HG02759 (cell line): ENCODE data around the gene NEURL3.
"Not testable (repeated sequence)": the region's sequence is repeated elsewhere in the genome, so short reads cannot be mapped to it uniquely, and the experiment has no call there.

Source experiments
- ATAC-seq: cut with Tn5 transposase; IDR thresholded peaks from one replicate; pipeline ENCODE4 v1.9.1; 2021; ENCODE audit warnings: mild to moderate bottlenecking, moderate library complexity; ENCODE audit not compliant: unreplicated experiment

NEURL3 gene, protein sequence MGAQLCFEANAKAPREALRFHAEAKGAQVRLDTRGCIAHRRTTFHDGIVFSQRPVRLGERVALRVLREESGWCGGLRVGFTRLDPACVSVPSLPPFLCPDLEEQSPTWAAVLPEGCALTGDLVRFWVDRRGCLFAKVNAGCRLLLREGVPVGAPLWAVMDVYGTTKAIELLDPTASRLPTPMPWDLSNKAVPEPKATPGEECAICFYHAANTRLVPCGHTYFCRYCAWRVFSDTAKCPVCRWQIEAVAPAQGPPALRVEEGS

DNA sequence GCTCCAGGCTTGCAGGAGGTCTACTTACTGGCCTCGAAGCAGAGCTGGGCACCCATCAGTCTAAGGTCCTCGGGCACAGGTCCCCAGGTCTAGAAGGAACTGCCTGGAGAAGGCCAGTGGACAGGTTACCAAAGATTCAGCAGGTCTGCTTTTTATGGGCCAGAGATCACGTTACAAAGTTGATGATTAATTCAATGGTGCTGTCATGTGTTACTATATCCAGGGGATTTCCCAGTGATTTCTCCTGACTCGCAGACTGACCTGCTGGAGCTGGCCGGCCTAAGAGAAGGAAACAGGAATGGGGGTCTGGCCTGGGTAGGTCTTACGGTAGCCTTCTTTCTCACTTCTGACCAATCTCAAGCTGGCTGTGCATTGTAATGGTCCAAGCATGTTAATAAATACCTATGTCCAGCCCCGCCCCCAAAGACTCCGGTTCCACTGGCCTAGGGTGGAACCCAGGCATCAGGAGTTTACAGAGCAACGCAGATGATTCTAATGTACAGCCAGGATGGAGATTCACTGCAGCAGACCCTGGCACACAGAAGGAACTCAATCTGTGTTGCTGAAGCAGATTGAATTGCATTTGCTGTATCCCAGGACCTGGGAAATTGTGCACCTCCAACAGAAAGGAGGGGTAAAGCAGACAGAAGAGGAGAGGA, at the start of gene NEURL3:
Gene NEURL3 (minus strand): TSS at position 127 of the 659 bp plus-strand sequence. CDS start 71 bp downstream, at position 56.
- no peak for ATAC-seq

DNA sequence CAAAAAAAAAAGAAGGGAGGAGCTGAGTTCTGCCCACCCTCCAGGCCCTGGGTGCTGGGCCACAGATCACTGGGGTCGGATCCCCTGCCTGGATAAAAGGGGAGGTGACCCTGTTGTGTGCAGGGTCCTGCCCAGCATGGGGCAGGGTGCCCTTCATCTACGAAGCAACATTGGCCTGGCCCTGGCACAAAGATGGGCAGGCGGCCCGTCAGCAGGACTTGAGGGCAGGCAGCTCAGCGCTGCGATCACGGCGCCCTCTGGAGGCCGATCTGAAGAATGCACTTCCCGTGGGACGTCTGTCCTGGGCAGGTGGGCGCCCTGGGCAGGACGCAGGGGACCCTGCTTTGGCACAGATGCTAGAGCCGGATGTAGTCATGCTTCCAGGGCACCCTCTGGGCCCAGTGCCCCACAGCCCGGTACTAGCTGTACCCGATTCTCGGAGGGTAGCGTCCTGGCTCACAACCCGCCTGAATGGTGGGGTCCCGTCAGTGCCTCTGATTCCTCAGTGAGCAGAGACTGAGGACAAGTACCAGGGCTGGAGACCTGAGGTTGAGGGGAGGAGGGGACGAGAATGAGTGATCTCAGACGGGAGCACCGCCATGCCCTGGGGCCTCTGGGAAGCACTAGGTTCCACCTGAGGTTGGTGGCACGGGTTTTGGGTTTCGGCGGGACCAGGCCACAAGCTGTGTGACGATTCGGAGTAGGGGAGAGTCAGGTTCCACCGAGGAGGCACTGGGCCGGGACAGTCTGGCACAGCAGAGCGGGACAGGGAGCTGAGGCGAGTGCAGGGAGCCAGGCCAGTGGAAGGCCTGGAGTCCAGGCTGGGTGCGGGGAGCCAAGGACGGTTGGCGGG, 49.4 kb upstream of the NEURL3 start:
- ATAC-seq: peak; percentile 63

DNA sequence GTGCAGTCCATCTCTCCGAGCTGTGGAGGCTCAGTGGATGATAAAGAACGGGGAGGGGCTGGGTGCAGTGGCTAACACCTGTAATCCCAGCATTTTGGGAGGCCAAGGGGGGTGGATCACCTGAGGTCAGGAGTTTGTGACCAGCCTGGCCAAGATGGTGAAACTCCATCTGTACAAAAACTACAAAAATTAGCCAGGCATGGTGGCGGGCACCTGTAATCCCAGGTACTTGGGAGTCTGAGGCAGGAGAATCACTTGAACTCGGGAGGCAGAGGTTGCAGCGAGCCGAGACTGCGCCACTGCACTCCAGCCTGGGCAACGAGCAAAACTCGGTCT, 48.8 kb upstream of the NEURL3 start:
- not testable (repeated sequence) for ATAC-seq

DNA sequence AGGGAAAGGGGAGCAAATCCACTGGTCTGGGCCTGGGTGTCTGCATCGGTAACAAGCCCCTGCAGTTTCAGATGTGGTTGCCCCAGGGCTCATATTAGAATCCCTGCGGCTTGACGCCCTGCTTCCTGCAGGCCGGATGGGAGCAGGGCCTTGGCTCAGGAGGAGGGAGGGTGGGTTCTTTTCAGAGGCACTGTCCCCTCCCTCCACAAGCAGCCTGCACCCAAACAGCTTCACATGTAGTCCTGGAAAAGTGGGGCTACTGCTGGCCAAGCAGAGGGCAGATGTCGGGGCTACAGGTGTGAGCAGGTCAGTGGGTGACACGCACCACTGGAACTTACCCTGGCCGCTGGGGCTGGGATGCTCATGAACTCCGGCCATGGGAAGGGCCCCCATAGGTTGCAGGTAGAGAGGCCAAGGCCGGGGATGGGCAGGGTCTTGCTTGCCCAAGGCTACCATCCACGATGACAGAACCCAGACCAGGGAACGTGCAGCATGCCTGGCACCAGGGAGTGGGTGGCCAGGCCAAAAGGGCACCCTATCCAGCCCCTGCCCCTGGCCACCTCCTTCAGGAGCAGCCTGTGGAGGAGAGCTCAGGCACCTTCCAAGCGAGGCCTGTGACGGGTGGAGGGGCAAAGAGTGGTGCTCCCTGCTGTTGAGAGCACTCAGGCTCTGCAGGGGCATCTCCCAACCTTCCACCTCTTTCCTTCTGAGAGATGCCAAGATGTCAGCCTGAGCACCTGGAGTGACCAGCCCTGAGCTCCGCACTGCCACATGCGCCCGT, 48.2 kb upstream of the NEURL3 start:
- ATAC-seq: no peak

DNA sequence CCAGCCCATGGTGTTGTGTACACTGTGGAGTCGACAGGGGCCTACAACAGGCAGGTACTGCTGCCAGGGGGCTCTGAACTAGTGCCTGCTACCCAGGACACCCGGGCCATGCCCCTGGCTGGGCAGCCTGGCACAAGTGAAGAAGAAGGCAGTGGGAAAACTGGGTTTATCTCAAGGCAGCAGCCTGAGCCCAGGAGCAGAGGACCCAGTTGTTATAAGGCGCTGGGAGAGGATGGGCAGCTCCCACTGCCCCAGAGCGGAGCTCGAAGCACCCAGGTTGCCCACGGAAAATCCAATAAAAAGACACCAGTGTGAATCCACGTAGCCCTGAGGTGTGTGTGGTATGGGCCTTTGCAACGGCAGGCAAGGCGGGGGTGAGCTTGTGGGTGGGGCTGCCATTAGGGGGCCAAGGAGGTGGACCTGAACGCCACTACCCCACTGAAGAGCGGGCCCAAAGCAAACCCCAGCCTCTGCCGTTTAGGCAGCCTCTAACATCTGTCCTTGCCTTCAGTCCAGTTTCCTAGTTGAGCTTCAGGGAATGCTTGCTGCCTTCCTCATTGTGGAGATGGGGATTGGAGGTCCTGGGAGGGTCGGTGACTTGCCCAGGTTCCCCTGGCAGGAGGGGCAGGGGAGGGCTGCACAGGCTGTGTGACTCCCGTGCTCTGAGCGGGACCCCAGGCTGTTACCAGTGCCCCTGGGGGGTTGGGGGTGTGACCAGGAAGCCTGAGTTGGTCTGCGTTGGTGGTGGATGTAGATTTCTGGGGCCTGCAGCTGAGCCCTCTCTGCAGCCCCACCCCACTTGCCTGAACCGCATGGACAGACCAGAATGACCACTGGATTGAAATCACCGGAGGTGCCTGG, 47.4 kb upstream of the NEURL3 start:
- no peak for ATAC-seq

DNA sequence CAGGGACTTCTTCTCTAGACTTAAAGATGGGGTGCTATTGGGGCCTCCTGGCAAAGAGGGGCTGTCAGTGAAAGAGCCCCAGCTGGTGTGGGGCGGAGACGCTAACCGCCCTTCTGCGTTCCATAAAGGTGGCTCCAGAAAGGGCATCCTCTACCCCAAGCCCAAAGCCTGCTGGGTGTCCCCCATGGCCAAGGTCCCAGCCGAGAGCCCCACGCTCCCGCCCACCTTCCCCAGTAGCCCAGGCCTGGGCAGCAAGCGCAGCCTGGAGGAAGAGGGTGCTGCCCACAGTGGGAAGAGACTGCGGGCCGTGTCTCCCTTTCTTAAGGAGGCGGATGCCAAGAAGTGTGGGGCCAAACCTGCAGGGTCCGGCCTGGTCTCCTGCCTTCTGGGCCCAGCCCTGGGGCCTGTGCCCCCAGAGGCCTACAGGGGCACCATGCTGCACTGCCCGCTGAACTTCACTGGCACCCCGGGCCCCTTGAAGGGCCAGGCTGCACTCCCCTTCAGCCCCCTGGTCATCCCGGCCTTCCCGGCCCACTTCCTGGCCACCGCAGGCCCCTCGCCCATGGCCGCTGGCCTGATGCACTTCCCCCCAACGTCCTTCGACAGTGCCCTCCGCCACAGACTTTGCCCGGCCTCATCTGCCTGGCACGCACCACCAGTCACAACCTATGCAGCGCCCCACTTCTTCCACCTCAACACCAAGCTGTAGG, 46.6 kb upstream of the NEURL3 start:
- ATAC-seq: no peak

DNA sequence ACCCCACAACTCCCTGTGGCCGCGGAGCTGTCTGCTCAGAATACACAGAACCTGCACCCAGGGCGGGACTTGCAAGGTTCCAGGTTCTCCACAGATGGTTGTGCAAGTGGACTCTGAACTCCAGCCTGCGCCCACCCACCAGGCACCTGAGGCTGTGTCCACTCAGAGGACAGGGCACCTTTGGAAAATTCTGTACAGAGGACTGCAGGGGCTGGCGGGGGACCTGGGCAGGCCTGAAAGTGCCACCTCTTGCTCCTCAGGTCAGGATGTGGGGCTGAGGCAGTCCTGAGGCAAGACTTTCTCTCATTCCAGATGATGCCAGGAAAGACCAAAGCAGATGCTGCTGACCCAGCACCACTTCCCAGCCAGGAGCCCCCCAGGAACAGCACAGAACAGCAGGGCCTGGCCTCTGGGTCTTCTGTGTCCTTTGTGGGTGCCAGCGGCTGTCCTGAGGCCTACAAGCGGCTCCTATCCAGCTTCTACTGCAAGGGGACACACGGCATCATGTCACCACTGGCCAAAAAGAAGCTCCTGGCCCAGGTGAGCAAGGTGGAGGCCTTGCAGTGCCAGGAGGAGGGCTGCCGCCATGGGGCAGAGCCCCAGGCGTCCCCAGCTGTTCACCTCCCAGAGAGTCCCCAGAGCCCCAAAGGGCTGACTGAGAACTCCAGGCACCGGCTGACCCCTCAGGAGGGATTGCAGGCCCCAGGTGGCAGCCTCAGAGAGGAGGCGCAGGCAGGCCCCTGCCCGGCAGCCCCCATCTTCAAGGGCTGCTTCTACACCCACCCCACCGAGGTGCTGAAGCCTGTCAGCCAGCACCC, 45.8 kb upstream of the NEURL3 start:
- ATAC-seq: no peak

DNA sequence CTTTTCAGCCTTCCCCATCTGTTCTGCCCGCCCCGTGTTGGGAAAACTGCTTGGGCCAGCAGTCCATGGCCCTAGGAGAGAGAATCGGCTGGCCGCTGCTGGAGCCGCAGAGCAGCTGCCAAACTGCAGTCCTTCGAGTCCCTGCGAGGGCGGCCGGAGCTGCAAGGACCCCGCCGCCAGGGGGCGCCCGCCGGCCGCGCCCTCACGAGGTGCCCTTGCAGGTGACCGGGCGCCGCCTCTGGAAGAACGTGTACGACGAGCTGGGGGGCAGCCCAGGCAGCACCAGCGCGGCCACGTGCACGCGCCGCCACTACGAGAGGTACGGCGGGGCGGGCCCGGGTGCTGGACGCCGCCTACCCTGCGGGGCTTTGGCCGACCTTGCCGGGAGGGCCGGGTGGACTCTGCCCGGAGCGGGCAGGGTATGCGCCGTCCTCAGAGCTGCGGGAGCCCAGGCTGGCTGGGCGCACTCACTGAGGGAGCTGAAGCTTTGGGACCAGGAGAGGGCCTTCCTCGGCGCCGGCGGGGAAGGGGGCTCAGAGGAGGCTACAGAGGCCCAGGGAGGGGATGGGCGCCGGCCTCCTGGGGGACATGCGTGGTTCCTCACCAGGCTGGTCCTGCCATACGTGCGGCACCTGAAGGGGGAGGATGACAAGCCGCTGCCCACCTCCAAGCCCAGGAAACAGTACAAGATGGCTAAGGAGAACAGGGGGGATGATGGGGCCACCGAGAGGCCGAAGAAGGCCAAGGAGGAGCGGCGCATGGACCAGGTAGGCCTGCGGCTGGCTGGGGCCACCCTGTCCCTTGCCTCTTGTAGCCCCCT, 45.0 kb upstream of the NEURL3 start:
- ATAC-seq: no peak

DNA sequence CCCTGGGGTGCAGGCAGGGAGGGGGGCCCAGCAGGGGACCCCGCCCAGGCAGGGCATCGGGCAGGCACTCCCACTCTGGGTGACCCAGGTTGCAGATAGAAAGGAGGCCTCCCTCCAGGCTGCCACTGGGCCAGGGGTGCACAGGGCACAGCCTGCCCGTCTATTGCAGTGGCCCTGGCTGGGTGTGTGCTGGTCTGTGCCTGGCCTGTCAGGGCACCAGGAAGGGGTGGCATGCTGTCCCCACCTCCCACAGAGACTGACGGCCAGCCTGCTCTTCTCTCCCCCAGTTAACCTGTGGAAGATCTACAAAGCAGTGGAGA, 44.3 kb upstream of the NEURL3 start:
- ATAC-seq: no peak

DNA sequence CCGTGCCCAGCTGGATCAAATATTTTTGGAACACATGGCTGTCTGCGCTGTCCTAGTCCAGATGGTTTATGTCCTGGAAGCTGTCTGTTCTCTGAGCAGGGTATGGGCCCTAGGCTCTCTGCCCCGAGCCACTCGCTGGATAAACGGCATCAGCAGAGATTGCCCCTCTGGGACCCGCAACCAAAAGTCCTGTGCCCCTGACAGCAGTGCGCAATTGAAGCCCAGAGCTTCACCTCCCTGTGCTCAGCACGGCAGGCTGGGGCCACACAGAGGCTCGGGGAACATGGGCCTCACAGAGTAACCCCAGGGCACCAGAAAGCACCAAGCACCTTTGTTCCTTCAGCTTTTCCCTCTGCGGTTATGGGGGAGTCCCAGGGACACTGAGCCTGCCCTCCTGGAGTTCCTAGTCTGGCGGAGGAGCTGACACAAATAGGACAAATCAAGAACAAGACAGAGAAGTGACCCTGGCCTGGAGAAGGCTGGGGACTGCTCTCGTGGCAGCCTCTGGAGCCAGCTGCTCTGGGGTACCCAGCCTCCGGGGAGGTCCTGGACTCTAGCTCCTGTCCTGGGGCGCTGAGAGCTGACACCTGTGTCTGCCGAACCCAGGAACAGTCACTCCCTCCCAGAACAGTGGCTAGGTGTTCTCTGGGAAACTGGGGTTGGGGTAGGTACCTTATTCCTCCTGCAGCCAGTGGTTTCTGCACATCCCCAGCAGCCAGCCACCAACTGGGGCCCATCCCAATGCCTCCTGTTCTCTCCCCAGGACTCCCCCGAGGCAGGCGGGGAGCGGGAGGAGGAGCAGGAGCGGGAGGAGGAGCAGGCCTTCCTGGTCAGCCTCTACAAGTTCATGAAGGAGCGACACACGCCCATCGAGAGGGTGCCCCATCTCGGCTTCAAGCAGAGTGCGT, 43.7 kb upstream of the NEURL3 start:
- no peak for ATAC-seq

DNA sequence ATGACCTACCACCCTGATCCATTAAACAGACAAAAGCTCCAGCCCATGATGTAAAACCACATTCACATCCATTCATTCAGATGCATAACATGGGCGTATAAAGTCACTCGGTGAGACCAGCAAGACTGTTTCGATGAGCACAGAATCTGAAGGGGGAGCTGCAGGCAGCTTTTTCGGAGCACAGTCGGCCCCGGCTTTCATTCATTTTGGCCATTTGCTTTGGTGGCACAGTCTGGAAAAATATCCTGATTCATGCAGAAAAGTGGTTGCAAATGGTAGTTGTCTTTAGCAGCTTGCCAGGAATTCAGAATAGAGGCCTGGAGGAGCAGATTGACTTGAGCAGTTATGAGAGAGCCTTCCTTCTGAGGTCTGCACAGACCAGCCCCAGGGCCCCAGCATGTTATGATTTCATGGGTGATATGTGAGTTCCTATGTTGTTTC, 42.6 kb upstream of the NEURL3 start:
- ATAC-seq: no peak

DNA sequence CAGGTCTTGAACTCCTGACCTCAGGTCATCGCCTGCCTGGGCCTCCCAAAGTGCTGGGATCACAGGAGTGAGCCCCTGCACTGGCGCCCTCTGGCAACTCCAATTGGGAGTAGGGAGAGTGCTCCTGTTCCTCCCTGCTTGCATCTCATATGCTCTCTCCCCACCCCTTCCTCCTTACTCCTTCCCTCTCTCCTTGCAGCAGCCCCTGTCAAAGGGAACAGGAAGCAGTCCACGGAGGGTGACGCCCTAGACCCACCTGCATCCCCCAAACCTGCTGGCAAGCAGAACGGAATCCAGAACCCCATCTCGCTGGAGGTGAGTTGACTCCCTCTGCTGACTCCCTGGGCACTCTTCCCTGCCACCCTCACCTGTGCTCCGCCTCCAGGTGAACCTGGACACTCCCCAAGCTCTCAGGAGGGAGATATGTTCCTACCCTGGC, 42.1 kb upstream of the NEURL3 start:
- ATAC-seq: no peak

DNA sequence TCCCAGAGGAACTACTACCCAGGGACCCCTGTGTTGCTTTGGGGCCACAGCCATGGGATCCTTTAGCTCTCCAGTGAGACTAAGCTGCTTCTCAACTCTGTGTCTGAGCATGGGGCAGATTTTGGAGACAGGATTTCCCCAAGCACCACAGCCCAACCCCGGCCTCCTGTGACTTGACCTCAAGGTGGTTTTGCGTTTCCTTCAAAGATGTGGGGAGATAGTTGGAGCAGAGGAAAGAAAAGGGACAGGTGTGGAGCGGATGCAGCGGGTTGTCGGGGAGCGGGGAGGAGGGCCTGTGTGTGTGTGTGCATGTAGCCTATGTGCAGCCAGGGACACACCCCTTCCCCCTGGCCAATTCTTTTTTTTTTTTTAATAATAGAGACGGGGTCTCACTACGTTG, 41.6 kb upstream of the NEURL3 start:
- ATAC-seq: no peak

DNA sequence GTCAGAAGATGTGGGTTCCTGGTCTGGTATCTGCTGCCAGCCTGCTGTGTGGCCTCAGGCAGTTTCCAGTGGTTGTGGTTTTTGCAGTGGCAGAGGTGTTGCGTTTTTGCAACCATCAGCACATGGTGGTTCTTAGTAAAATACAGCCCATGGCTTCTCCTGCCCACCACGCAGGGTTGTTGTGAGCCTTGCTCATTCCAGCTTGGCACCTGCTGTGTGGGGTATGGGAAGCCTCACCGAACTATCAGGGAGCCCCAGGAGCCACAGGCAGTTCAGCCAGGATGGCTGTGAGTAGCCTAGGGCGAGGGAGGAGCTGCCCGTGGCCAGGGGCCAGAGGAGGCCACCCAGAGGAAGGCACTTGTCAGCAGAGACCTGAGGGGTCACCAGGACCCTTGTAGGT, 41.2 kb upstream of the NEURL3 start:
- no peak for ATAC-seq

DNA sequence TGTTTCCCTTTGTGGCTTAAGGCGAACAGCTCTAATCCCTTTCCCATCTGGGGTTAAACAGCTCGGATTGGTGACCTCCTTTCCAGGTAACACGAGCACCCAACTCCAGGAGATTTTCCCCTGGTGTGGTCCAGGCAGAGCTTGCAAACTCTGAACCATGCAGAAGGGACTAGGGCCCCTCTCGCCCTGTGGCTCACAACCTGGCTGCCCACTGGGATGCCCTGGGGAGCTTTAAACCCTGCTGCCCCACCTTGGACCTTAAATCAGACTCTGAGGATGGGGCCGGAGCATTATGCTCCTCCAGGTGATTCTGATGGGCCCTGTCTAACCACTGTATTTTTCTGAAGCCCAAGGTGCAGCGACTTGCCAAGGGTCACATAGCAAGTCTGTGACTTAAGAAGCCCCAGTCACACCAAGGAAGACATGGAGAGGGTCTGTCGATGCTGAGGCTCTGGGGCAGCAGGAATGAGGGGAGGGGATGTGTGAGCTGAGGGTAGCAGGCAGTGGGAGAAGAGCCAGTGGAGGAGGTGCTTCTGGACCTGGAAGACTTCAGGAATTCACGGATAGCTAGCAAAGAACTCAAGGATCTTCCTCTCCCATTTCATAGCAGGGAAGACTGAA, 37.3 kb upstream of the NEURL3 start:
- no peak for ATAC-seq

DNA sequence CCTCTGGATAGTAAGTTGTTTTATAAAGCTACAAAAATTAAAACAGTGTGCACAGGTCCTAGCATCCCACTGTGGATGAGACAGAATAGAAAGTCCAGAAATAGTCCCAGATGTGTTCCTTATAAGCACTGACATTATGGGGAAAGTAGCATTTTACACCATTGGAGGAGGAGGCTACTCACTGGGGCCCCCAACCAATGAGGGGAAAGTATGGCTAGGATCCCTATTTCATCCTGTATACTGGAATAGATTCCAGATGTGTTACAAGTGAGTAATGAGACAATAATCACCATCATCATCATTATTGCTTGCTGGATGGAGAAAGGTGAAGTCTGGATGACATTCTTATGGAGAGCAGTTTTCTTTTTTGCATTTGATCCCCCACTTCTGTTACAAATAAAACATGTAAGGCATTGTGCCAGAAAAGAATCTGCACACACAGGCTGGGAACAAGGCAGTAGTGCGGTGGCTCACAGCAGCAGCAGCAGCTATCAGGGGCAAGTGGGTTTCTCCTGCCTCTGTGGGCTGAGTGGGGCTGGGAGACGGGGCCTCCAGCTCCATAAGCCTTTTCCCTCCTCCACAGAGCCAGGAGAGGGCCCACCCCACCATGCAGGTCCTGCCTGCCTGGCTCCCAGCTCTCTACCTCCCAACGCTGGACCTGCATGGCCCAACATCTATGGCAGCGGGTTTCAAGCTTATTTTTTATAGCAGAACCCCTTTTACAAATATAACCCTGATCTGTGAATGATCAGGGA, 36.4 kb upstream of the NEURL3 start:
- ATAC-seq: no peak
